Measurements from ENCODE around the gene GRM4. TPM values are rescaled to one million over a fixed set of nuclear protein-coding genes. Genes with fewer than 3 reads are reported as not detected.

The GRM4 gene
- total and polyA plus RNA-seq, 9 of the 15 experiments (the other 6 are each of a cell fraction or from before 2014, with no cell fraction given) = 0.18 TPM; not detected in 8

GRCh38 chr6:34174846-34175399 lies 29.0 kb upstream of the GRM4 start (continued):
- TF ChIP-seq PBX2 (CRISPR knock-in tag; IDR thresholded peaks at IDR 0.05; ENCODE audit: low read depth) (no peak), PBX2 (tag; conservative IDR thresholded peaks at IDR 0.05; ENCODE audit: low read depth) (no peak), PHB2 (IDR thresholded peaks at IDR 0.05; ENCODE audit: low read depth) (no peak), HDAC2 (IDR thresholded peaks at IDR 0.05) (no peak), PTBP1 (IDR thresholded peaks at IDR 0.05; ENCODE audit: low read depth, low read length) (no peak), CTBP1 (IDR thresholded peaks at IDR 0.05; ENCODE audit: borderline replicate concordance) (no peak)
- TF ChIP-seq, protein P1, sequence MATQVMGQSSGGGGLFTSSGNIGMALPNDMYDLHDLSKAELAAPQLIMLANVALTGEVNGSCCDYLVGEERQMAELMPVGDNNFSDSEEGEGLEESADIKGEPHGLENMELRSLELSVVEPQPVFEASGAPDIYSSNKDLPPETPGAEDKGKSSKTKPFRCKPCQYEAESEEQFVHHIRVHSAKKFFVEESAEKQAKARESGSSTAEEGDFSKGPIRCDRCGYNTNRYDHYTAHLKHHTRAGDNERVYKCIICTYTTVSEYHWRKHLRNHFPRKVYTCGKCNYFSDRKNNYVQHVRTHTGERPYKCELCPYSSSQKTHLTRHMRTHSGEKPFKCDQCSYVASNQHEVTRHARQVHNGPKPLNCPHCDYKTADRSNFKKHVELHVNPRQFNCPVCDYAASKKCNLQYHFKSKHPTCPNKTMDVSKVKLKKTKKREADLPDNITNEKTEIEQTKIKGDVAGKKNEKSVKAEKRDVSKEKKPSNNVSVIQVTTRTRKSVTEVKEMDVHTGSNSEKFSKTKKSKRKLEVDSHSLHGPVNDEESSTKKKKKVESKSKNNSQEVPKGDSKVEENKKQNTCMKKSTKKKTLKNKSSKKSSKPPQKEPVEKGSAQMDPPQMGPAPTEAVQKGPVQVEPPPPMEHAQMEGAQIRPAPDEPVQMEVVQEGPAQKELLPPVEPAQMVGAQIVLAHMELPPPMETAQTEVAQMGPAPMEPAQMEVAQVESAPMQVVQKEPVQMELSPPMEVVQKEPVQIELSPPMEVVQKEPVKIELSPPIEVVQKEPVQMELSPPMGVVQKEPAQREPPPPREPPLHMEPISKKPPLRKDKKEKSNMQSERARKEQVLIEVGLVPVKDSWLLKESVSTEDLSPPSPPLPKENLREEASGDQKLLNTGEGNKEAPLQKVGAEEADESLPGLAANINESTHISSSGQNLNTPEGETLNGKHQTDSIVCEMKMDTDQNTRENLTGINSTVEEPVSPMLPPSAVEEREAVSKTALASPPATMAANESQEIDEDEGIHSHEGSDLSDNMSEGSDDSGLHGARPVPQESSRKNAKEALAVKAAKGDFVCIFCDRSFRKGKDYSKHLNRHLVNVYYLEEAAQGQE (IDR thresholded peaks at IDR 0.05; ENCODE audit: borderline replicate concordance) = no peak
- TF ChIP-seq, protein P1 (CRISPR knock-in tag; IDR thresholded peaks at IDR 0.05; ENCODE audit: low read depth) = no peak
